Common myeloid progenitor, CD34-positive (primary cell): Measurements from ENCODE around the gene CD40.

Experiments
- CTCF ChIA-PET: fragments of 350-600 bp; sonication (Branson Sonifier 250); formaldehyde crosslinking; loops from one replicate; lab custom pipeline; 2021; ENCODE audit warnings: antibody characterized with exemption; lab: Charles Lee
- POLR2A ChIA-PET: fragments of 350-600 bp; sonication (Branson Sonifier 250); formaldehyde crosslinking; loops from one replicate; lab custom pipeline; 2021; ENCODE audit warnings: antibody characterized with exemption; lab: Charles Lee
- DNase-seq, 3 donors: peaks; one replicate each; pipeline versions ENCODE4 v3.0.0 to v3.0.0-alpha.2; 2013
- H3K27ac ChIP-seq, 2 experiments: 1 replicate in 1 of 2; 2 replicates in 1 of 2; pipeline ENCODE4 v1.7.0; 2013; ENCODE audit warnings: inconsistent platforms in 2 of 2, low read length in 2 of 2, mild to moderate bottlenecking in 2 of 2, low read depth in 1 of 2, moderate library complexity in 1 of 2; ENCODE audit not compliant: severe bottlenecking in 2 of 2, insufficient read depth in 1 of 2, poor library complexity in 1 of 2
- H3K27me3 ChIP-seq, 5 experiments: replicated peaks in 2 of 5; 1 replicate in 3 of 5; 2 replicates in 2 of 5; pipeline versions ENCODE4 v1.6.1 to v1.7.0; 2013; ENCODE audit warnings: low read length in 4 of 5, mild to moderate bottlenecking in 2 of 5, moderate library complexity in 2 of 5, inconsistent platforms in 1 of 5; ENCODE audit not compliant: insufficient read depth in 5 of 5, control insufficient read depth in 4 of 5
- H3K36me3 ChIP-seq, 4 experiments: 1 replicate in 2 of 4; 2 replicates in 2 of 4; pipeline versions ENCODE4 v1.6.1 to v1.7.0; 2013; ENCODE audit warnings: low read length in 3 of 4, control low read depth in 1 of 4, mild to moderate bottlenecking in 1 of 4; ENCODE audit not compliant: control insufficient read depth in 4 of 4, insufficient read depth in 4 of 4
- H3K4me1 ChIP-seq, 4 experiments: 1 replicate in 3 of 4; 2 replicates in 1 of 4; pipeline versions ENCODE4 v1.6.1 to v1.7.1; 2013; ENCODE audit warnings: low read length in 3 of 4, mild to moderate bottlenecking in 3 of 4, control low read depth in 1 of 4, inconsistent platforms in 1 of 4, moderate library complexity in 1 of 4; ENCODE audit not compliant: control insufficient read depth in 4 of 4, insufficient read depth in 4 of 4; ENCODE audit errors: control extremely low read depth in 1 of 4
- H3K4me3 ChIP-seq, 7 experiments: 1 replicate in 4 of 7; 2 replicates in 3 of 7; pipeline versions ENCODE4 v1.5.1 to v1.7.0; 2013; ENCODE audit warnings: mild to moderate bottlenecking in 7 of 7, low read length in 6 of 7, moderate library complexity in 6 of 7, inconsistent platforms in 2 of 7, low read depth in 2 of 7, control low read depth in 1 of 7; ENCODE audit not compliant: insufficient read depth in 4 of 7, control insufficient read depth in 1 of 7; ENCODE audit errors: extremely low read depth in 1 of 7
- H3K9me3 ChIP-seq, 5 experiments: 1 replicate in 4 of 5; 2 replicates in 1 of 5; pipeline versions ENCODE4 v1.6.1 to v1.7.1; 2013; ENCODE audit warnings: low read length in 4 of 5, mild to moderate bottlenecking in 2 of 5, inconsistent platforms in 1 of 5, low read depth in 1 of 5, moderate library complexity in 1 of 5; ENCODE audit not compliant: control insufficient read depth in 4 of 5, insufficient read depth in 2 of 5; ENCODE audit errors: control extremely low read depth in 1 of 5
- WGBS: methylation state at CpG from one replicate; pipeline ENCODE4 v1.1.5; 2013; ENCODE audit not compliant: insufficient coverage; 5-methylcytosine and 5-hydroxymethylcytosine counted together

The CD40 gene

GRCh38 chr20:46107061-46107460, 11.1 kb upstream of the CD40 start:
- POLR2A ChIA-PET, result interaction anchor here (1.1 kb wide), 1 partner anchor 12 kb away, joined by 3 read pairs; no protein-coding TSS in a partner anchor

GRCh38 chr20:46108435-46108841, 9.7 kb upstream of the CD40 start:
- 67% methylated on average over 3 of the region's 5 CpGs for WGBS
- POLR2A ChIA-PET, result no interaction called here
- Histone ChIP-seq H3K4me1 (no peaks in the 10 kb centered on the region), H3K27me3 (peaks cover 0 to 14% (median 12%) of the 10 kb centered on the region in 5 experiments), H3K36me3 (no peaks in the 10 kb centered on the region), H3K9me3 (no peaks in the 10 kb centered on the region), H3K27ac (no peak overlapping the region), H3K4me3 (no peak overlapping the region)
- CTCF ChIA-PET, result interaction anchor here (1.2 to 1.7 kb wide), 2 partner anchors 122 to 240 kb away, joined by 3 read pairs; no protein-coding TSS in a partner anchor
- DNase-seq, result peak in 2 of 3 donors; percentile 53 to 55

More at GRCh38 chr20:46107061-46107460, 11.1 kb upstream of the CD40 start:
- peaks cover 0 to 20% (median 11%) of the 10 kb centered on the region in 5 experiments for H3K27me3 ChIP-seq
- no peaks in the 10 kb centered on the region for H3K36me3 ChIP-seq
- DNase-seq, result no peak
- H3K4me1 ChIP-seq, result no peaks in the 10 kb centered on the region
- 86% methylated on average over 6 of the region's 6 CpGs for WGBS
- no peak overlapping the region for H3K4me3 ChIP-seq
- CTCF ChIA-PET, result interaction anchor here (0.9 to 1.2 kb wide), 3 partner anchors 25 to 120 kb away, joined by 3 to 5 read pairs (median 3); no protein-coding TSS in a partner anchor
- no peaks in the 10 kb centered on the region for H3K9me3 ChIP-seq
- H3K27ac ChIP-seq, result no peak overlapping the region

GRCh38 chr20:46108976-46109375, 9.1 kb upstream of the CD40 start:
- Histone ChIP-seq H3K27me3 (peaks cover 0 to 14% (median 12%) of the 10 kb centered on the region in 5 experiments), H3K4me1 (no peaks in the 10 kb centered on the region), H3K4me3 (no peak overlapping the region), H3K9me3 (no peaks in the 10 kb centered on the region), H3K27ac (no peak overlapping the region), H3K36me3 (no peaks in the 10 kb centered on the region)
- CTCF ChIA-PET, result interaction anchor here (1.7 kb wide), 1 partner anchor 239 kb away, joined by 3 read pairs; no protein-coding TSS in a partner anchor
- no peak for DNase-seq
- WGBS, result 100% methylated on average over 1 of the region's 14 CpGs
- POLR2A ChIA-PET, result no interaction called here

GRCh38 chr20:46111028-46111835, 6.9 kb upstream of the CD40 start:
- WGBS, result 76% methylated on average over 4 of the region's 5 CpGs
- Histone ChIP-seq H3K27me3 (peaks cover 0 to 14% (median 8%) of the 10 kb centered on the region in 5 experiments), H3K4me3 (no peak overlapping the region), H3K27ac (no peak overlapping the region), H3K36me3 (no peaks in the 10 kb centered on the region), H3K4me1 (no peaks in the 10 kb centered on the region), H3K9me3 (no peaks in the 10 kb centered on the region)
- POLR2A ChIA-PET, result no interaction called here
- peak in 1 of 3 donors; percentile 35 for DNase-seq
- CTCF ChIA-PET, result interaction anchor here (0.5 kb wide), 1 partner anchor 14 kb away, joined by 3 read pairs; no protein-coding TSS in a partner anchor

- POLR2A ChIA-PET, result no interaction called here
- Histone ChIP-seq H3K9me3 (no peaks in the 10 kb centered on the region), H3K27ac (no peak overlapping the region), H3K4me1 (no peaks in the 10 kb centered on the region), H3K4me3 (no peak overlapping the region), H3K27me3 (peaks cover 0 to 14% (median 8%) of the 10 kb centered on the region in 5 experiments), H3K36me3 (no peaks in the 10 kb centered on the region)
- DNase-seq, result no peak
- CTCF ChIA-PET, result no interaction called here
Observed at GRCh38 chr20:46111836-46112212, 6.3 kb upstream of the CD40 start.

- Histone ChIP-seq H3K4me1 (peaks cover 0 to 6% (median 4%) of the 10 kb centered on the region in 4 experiments), H3K27ac (no peak overlapping the region), H3K9me3 (no peaks in the 10 kb centered on the region), H3K27me3 (peaks cover 0 to 14% (median 8%) of the 10 kb centered on the region in 5 experiments), H3K36me3 (no peaks in the 10 kb centered on the region), H3K4me3 (no peak overlapping the region)
- CTCF ChIA-PET, result no interaction called here
- POLR2A ChIA-PET, result no interaction called here
- no peak for DNase-seq
- 100% methylated on average over 4 of the region's 10 CpGs for WGBS
Observed at GRCh38 chr20:46112430-46113112, 5.5 kb upstream of the CD40 start.

GRCh38 chr20:46113113-46113470, 5.0 kb upstream of the CD40 start:
- Histone ChIP-seq H3K36me3 (no peaks in the 10 kb centered on the region), H3K4me1 (peaks cover 0 to 11% (median 9%) of the 10 kb centered on the region in 4 experiments), H3K4me3 (no peak overlapping the region), H3K27ac (no peak overlapping the region), H3K27me3 (peaks cover 0 to 15% (median 8%) of the 10 kb centered on the region in 5 experiments), H3K9me3 (no peaks in the 10 kb centered on the region)
- WGBS, result 100% methylated on average over 1 of the region's 3 CpGs
- ChIA-PET CTCF (no interaction called here), POLR2A (no interaction called here)
- no peak for DNase-seq
